HG03439 (cell line): ENCODE results near the gene USH1C.
A peak's percentile ranks its signal among the peaks of the same experiment; 100 is the strongest.

ENCODE experiments used
- ATAC-seq: cut with Tn5 transposase; IDR thresholded peaks from one replicate; pipeline ENCODE4 v1.9.1; 2021; ENCODE audit warnings: mild to moderate bottlenecking, moderate library complexity; ENCODE audit not compliant: unreplicated experiment

Gene USH1C

DNA sequence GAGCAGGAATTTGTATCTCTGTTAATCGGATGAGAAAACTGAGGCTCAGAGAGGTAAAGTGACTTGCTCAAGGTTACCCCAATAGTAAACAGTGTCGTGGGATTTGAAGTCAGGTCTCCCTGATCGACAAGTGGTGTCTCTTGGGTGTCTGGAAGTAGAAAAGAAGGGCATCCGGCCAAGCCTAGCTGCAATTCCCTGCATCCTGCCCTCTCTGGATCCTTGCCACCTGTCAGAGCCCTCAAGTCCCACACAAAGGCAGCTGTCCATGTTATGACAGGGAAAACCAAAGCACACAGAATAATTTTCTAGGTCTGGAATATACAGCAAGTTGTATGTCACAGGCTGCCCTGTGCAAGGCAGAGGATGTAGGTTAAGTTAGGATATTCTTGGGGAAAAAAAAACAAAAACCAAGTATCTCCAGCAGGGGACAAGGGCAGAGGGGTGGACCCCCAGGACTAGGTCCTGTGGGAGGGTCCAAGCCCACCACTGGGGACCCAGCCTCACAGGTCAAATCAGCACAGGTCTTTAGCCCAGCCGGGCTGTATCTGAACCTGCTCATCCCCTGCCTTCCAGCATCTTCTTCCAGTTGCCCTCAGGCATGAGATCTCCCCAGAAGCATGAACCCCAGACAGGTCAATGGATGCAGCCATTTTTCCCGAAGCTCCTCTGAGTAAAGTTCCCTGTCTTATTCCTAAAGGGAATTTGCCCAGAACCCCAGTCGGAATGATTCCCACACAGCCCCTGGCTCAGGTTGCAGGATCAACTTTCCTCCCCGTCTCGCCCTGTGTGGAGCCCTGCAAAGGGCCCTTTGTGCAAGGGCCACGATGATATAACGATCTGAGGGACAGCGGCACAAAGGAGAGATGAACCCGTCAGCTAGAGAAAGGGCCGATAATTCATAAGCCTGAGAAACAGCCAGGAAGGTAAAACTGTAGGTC is 15.0 kb downstream of the USH1C start:
- ATAC-seq, result no peak

DNA sequence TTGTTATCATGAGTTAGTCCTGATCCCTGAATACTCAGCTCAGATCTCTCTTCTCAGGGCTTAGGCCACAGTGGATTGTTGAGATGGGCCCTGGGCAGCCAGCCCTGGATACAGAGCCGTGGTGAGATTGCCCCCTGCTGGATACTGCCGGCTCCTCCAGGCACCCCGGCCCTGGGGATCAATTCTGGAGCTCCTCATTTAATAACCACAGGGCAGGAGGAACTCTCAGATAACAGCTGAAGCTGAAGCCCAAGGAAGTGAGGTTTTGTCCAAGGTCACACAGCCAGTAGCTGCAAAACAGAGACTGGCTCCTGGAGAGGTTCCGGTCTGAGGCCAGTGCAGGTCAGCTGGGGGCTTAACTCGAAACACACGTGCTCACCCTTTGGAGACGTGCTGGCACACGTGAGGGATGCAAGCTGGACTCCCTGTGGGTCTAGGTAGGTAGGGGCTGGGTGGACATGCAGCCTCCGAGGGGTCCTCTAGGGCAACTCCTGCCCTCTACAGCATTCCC is 16.0 kb downstream of the USH1C start:
- peak; percentile 56 for ATAC-seq

DNA sequence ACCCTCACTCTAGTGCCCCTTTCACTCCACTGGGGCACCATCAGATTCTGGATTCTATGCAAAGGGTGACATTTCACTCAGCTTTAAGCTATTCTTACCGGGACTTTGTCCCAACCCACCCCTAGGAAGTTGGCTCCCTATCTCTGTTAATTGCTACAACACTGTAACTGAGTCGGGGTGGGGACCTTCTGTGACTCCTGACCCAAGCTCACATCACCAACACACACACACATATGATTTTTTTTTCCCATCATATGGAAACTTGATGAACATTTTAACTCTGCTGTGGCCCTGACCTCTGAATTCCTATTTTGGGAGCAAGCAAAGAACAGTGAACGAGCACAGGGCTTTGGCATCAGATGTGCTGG is 16.6 kb downstream of the USH1C start:
- no peak for ATAC-seq

DNA sequence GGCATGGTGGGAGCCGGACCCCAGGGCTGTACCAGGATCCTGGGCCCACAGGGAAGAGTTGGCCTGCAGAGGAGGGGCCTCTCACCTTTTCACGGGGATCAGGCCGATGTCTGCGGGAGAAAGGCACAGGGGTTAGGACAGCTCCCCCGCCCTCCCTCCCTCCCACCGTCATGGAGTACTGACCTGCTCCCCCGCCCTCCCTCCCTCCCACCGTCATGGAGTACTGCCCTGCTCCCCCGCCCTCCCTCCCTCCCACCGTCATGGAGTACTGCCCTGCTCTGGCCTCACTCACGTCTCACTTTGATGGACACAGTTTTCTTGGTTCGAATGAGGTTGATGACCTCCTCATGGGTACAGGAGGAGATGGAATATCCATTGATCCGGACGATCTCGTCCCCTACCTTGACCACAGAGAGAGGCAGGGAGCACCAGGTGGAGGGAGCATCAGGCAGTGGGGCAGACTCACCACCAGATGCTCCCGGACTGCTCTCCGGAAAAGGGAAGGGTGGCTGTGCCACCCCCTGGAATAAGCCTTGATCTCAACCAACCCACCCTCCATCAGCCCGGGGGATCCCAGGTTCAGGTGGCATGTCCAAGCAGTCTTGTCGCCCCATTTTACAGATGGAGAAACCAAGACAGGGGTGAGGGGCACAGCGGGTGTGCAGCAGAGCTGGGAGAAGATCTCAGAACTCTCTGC is 17.1 kb downstream of the USH1C start:
- no peak for ATAC-seq

DNA sequence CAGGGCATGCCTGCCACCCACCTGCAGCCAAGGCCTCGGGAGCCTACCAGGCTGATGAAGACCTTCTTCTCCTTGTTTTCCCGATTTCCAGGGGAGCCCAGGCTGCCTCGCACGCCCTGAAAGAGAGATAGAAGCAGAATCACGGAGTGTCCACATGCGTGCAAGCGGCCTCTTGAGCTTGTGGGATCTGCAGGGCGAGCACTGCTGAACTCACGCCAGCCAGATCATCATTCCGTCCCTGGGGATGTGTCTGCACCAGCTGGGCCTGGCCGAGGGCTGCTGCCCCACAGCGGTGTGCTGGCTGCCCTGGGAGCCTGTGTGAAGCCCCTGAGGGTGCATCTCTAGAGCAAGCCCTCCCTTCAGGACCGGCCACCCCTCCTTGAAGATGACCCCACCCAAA is 17.9 kb downstream of the USH1C start:
- ATAC-seq, result no peak

DNA sequence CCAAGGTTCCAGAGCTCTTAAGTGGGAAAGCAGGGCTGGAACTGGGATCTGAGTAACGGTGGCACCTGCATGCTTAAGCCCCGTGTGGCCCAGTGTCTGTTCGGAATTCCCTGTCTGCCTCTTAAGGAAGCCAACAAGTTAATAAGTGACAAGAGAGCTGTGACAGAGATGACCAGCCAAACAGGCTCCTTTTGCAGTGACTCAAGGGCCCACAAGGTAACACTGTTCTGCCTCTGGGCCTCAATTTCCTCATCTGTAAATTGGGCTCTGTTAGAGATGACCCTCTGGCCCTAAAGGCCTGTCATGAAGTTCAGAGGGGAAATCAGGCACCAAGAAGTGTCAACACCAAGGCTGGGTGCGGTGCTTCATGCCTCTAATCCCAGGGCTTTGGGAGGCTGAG is 18.6 kb downstream of the USH1C start:
- no peak for ATAC-seq

DNA sequence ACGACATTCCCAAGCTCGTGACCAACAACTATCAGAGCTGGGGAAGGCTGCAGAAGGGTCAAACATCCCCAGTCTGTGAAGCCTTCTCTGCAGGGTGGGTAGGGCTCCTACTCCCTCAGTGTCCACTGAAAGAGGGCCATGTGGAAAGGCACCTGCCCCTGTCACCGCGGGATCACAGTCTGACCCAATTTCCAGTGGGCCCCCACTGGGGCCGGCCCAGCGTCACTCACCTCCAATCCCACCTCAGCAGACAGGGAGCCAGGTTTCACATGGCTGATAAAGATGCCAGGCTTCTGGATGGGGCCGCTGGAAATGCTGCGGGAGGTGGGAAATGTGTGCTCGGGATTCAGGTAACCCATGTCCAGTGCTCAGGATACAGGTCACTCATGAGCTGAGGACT is 20.0 kb downstream of the USH1C start:
- no peak for ATAC-seq

DNA sequence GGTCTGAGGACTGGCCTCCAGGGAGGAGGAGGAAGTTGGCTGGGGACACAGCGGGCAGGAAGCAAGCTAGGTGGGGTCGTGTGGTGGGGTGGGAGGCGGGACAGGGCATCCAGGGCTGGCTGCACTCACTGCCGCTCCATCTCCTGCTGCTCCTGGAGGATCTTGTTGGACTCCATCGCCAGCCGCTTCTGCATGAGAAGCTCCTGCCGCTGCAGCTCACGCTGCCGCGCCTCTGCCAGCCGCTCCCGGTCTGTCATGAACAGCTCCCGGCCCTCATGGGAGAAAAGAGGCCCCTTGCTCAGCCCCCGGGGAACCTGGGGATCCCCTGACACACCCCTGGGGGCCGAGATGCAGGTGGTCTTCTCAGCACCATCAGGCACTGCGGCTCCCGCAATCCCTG is 21.6 kb downstream of the USH1C start:
- no peak for ATAC-seq

DNA sequence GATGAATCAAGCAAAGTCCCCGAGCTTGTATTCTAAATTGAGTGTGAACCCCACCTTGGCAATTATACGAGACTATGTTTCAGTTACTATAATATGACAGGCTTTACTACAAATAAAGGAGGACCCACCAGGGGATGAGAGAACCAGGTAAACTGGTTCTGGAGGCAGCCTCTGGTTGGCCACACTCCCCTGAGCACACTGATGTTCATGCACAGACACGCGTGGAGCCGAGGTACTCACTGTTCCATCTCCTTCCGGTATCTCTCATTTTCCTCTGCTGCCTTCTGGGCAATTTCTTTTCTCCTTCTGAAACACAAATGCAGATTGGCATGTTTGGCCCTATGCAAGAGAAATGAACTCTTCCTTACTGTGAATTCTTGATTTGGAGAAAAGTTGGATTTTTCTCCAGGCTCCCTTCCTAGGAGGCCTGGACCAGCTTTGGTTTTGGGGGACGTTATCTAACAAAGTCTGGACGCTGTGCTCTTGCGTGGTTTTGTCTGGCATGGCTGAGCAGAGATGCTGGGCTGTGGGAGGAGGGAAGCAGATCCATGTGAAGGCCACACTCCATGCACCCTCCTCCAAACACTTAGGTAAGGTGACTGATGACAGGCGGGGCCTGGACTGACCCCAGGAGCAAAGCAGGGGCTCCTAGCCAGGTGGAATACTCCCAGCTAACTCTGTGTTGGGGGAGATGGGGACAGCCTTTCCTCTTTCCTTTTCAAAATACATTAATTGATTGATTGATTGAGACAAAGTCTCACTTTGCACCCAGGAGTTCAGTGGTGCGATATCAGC is 22.9 kb downstream of the USH1C start:
- no peak for ATAC-seq

DNA sequence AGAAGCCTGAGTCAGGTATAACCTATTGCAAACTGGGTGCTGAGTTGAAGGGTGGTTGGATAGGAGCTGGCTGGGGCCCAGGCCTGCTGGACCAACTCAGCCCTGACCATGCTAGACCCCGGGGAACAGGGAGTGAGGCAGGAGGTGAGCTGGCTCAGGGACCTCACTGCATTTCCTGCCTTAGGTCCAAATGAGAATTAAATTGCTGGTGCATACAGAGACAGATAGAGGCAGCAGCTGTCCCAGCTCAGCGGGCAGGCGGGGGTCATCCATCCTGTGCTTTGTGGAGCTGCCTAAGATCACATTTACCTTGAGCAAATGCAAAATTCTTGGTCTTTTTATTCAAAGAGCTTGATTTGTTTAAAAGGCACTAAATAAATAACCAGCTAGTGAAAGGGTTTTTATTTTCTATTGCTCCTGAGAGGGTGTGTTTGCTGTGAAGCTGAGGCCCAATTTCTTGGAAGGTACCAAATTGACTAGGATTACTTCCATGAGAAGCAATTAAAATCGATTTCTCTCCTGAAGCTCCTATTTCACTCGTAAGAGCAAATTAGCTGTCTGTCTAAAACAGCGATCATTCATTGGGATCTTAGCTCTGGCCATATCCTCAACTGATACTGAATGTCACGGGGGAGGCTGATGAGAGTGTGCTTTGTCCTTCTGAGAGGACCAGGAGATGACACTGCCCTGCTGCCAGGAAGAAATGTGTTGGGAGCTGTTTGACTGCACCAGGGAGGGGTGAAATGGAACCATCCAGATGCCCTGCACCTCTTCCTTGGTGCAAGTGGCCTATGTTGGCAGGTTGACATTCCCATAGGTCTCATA is 24.9 kb downstream of the USH1C start:
- no peak for ATAC-seq

DNA sequence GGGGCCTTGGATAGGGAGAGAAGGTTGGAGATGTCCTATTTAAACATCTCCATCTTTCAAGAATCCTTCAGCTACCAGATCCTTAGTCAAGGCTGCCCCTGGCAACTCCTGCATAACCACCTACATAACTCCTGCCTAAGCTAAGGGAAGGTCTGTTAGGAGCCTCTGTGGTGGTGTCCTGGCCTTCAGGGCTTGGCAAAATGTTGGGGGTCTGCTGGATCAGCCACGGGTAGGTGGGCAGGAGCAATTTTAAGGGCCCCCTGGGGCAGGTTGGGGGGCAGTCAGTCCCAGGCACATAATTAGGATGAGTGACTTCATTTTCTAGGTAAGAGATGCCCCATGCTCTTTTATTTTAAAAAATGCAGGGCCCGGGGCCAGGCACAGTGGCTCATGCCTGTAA is 25.9 kb downstream of the USH1C start:
- ATAC-seq, result no peak

DNA sequence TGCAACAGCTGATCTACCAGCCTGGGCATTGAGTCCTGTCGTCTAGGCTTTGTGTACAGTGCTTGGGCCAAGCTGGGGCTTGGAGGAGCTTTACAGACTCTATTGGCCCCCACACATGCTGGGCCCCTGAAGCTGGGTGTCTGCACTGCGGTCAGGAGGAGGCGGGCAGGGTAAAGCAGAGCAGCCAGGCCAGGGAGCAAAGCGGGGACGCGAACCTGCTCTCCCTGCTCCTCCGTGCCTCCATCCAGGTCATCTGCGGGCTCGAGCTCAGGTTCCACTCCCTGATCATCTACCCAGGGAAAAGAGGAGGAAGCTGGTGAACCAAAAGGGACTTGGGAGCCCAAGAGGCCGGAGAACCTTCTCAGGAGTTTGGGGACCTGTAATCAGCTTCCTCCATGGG is 27.0 kb downstream of the USH1C start:
- ATAC-seq, result no peak

DNA sequence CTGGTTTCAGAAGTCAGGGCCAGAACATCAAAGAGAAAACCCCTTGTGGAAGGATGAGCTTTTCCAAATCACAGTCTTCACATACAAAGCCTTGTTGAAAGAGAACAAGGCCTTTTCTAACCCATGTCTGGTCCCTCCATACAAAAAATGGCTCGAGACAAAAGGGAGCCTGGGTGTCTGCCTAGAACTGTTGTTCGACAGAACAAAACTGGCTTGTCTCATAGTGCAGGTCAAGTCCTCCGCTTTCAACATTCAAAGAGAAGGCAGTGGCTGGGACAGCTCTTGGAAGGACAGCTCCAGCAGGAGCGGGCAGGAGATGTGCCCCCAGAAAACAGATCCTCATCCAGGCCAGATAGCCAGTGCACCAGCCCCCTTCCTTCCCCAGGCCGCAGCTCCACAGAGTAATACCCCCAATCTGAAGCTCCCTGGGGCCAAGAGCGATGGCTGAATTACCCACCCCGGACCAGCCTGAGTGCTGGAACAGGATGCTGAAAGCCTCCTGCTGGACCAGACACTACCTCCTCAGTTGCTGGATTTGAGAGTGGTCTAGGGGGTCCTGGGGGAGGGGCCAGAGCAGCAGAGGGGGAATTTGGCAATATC is 27.6 kb downstream of the USH1C start:
- ATAC-seq, result no peak

DNA sequence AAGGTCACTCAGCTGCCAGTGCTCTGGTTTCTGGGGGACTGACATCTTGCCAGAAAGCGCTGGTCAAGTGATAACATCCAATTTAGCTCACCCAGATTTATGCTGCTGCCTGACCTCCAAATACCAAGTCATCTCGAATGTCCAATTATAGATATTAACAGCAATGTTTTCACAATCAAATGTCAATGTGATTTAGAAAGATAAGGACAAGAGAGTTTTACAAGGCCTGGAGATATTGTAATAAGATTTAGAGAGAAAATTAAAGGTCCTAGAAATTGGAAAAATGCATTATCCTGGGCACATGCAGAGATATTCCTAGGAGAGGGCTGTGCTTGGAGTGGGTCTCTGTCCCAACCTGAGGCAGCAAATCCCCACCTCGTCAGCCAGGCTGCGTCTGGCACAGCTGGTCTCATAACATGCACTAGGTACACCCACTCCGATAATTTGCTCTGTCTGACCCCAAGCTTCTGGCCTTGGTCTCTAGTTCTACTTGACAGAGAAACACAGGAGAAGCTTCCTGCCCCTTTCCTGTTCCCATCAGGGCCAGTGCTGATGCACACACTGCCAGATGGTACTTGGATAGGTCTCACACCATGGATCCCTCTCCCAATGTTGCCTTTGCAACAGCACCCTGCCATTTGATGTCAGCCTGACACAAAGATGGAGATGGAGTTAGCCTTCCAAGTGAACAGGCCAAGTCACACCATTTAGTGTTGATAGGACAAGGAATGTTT is 28.6 kb downstream of the USH1C start:
- ATAC-seq, result no peak

DNA sequence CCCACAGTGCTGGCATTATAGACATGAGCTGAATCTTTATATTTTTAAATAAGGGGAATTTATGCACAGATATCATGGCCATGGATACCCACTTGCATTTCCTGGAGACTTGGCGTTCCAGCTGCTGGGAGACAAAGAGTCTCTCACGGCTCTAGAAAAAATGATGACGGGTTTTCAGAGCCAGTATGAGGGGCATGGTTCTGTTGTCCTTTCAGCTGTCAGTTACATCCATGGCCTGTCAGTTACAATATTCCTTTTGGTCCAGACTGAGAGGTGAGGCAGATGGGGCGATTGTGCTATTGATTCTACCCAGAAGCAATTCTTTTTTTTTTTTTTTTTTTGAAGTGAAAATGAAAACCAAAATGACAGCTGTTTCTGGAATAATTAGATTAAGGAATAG is 29.7 kb downstream of the USH1C start:
- no peak for ATAC-seq

DNA sequence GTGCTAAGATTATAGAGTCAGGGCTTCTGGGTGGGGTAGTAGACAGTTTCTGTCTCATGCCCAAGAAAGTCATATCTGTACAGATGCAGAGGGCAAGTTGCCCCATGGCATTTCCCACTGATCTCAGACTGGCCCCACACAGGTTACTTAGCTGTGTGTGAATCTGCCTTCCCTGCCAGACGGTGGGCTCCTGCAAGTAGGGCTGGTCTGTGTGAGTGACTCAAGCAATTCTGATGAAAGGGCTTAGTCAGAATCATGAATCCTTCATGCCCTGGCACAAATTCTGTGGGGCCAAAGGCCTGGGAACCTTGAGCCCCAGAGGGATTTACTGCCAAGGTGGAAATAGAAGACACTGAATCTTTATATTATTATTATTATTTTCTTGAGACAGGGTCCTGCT is 30.4 kb downstream of the USH1C start:
- no peak for ATAC-seq

DNA sequence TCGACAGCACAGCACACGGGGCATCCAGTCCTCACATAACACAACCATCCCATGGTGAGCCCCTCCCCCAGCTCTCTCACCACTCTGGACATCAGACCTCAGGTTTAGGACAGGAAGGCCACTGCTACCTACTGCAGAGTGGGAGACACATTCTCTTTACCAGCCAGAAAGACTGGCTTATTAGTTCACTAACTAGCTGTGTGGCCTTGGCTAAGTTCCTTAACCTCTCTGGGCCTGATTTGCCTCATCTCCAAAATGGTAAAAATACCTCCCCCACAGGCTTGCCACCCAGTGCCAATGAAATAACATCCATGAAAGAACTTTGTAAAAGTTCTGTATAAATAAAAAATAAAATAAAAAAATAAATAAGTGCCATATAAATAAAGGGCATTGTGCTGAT is 32.1 kb downstream of the USH1C start:
- no peak for ATAC-seq

DNA sequence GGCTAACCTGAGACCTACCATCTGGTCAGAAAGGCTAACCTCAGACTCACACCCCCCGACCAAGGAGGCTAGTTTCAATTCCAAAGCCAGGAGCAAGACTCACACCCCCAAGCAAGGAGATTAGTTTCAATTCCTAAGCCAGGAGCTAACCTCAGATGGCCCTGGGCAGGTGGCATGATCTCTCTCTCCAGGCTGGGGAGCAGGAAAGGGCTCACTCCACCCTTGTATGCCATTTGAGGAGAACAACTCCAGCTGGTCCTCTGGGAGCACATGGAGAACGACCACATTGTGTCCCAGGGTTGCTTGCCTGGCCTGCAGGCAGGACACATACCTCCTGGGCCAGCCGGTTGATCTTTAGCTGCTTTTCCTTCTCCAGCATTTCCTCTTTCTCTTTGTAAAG is 32.6 kb downstream of the USH1C start:
- ATAC-seq, result no peak

DNA sequence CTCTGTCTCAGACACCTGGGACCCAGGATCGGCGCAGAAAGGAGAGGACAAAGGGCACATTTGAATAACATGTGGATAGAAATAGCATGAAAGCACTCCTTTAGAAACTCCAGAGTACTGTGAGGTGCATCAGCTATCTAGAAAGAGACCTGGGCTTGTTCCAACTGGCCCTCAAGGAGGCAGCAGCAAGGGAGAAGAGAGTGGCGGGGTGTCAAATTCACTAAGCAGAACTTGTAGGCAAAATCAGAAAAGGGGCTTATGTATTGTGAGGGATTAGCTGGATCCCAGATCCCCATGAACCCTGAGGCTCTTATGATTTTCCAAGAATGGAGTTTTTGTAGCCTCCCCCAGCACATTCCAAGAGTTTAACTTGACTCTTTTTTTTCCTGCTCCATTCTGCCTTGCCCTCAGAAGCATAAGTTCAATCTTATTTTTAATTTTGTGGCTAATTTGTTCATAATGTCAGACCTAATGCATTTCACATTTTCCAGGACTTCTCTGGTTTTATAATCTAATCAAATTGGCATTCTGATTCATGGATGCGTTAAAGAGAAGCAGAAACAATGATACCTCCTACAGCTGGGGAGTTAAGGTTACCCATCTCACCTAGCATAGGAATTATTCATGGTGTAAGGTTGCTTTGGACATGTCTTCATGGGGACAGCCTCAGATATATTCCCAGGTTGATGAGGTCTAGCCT is 33.6 kb downstream of the USH1C start:
- ATAC-seq, result no peak
